GM15510 (cell line): ENCODE results near the gene MXD3.

Experiments used
- POLR2A ChIP-seq: IDR thresholded peaks from 3 replicates; pipeline ENCODE4 v1.6.1; 2011; ENCODE audit warnings: borderline replicate concordance; ENCODE audit not compliant: insufficient read length; ENCODE audit errors: extremely low read depth

The MXD3 gene

GRCh38 chr5:177288191-177288590 is 23.5 kb downstream of the MXD3 start:
- no peak for TF ChIP-seq POLR2A

- no peak for TF ChIP-seq POLR2A
These were observed 34.8 kb downstream of the MXD3 start for GRCh38 chr5:177276886-177277285.

- TF ChIP-seq POLR2A = no peak
These were observed 35.8 kb downstream of the MXD3 start for GRCh38 chr5:177275883-177276282.

- TF ChIP-seq POLR2A = no peak
These were observed 40.6 kb downstream of the MXD3 start for GRCh38 chr5:177271113-177271512.

- TF ChIP-seq POLR2A = no peak
These were observed 41.0 kb downstream of the MXD3 start for GRCh38 chr5:177270653-177271052.

GRCh38 chr5:177269976-177270375 is 41.7 kb downstream of the MXD3 start:
- no peak for TF ChIP-seq POLR2A

- TF ChIP-seq POLR2A = no peak
These were observed 42.3 kb downstream of the MXD3 start for GRCh38 chr5:177269232-177269895.

GRCh38 chr5:177265395-177265794 is 46.3 kb downstream of the MXD3 start:
- TF ChIP-seq POLR2A = no peak

- no peak for TF ChIP-seq POLR2A
These were observed 47.5 kb downstream of the MXD3 start for GRCh38 chr5:177264178-177264577.

- no peak for TF ChIP-seq POLR2A
These were observed 50.2 kb downstream of the MXD3 start for GRCh38 chr5:177261510-177261909.

- TF ChIP-seq POLR2A = no peak
These were observed 50.7 kb downstream of the MXD3 start for GRCh38 chr5:177260961-177261360.
